HG02973 (cell line): ENCODE data around the gene SLC8A2.
"Not testable (repeated sequence)": the region's sequence is repeated elsewhere in the genome, so short reads cannot be mapped to it uniquely, and the experiment has no call there.

Experiments used
- ATAC-seq: cut with Tn5 transposase; IDR thresholded peaks from one replicate; pipeline ENCODE4 v1.9.1; 2021; ENCODE audit warnings: moderate library complexity; ENCODE audit not compliant: unreplicated experiment

Gene SLC8A2

GRCh38 chr19:47384533-47384932, 87.2 kb downstream of the SLC8A2 start:
- not testable (repeated sequence) for ATAC-seq

- ATAC-seq: not testable (repeated sequence)
These were observed 87.8 kb downstream of the SLC8A2 start for GRCh38 chr19:47383890-47384289.

- ATAC-seq: no peak
These were observed 89.9 kb downstream of the SLC8A2 start for GRCh38 chr19:47381653-47382279.

- no peak for ATAC-seq
These were observed 90.6 kb downstream of the SLC8A2 start for GRCh38 chr19:47381121-47381520.

GRCh38 chr19:47380559-47380958, 91.1 kb downstream of the SLC8A2 start:
- ATAC-seq: no peak

- no peak for ATAC-seq
These were observed 92.2 kb downstream of the SLC8A2 start for GRCh38 chr19:47379381-47379938.

GRCh38 chr19:47378246-47378645, 93.4 kb downstream of the SLC8A2 start:
- ATAC-seq: no peak
